Tibial artery (tissue), 4 donors: ENCODE data around the gene LPP.

Experiments
- DNase-seq, 2 donors: peaks; one replicate each; pipeline ENCODE4 v3.0.0-alpha.2; 2019
- H3K27ac ChIP-seq, 2 donors: fragments of 200-600 bp; sonication (generic) in 1 of 2; 1 replicate in 1 of 2; 2 replicates in 1 of 2; pipeline ENCODE4 v1.5.1; 2018 to 2019; ENCODE audit warnings: mild to moderate bottlenecking in 1 of 2
- H3K27me3 ChIP-seq, 2 donors: fragments of 200-600 bp; sonication (generic) in 1 of 2; one replicate each; pipeline versions ENCODE4 v1.5.1 to v1.6.0; 2016 to 2019
- H3K36me3 ChIP-seq, 3 donors: fragments of 200-600 bp; sonication (generic) in 2 of 3; one replicate each; pipeline ENCODE4 v1.5.1; 2016 to 2019; ENCODE audit warnings: mild to moderate bottlenecking in 2 of 3
- H3K4me1 ChIP-seq, 4 donors: fragments of 200-600 bp; sonication (generic) in 2 of 4; 1 replicate in 3 of 4; 2 replicates in 1 of 4; pipeline ENCODE4 v1.5.1; 2016 to 2019
- H3K4me3 ChIP-seq, 2 donors: fragments of 200-600 bp; sonication (generic) in 1 of 2; 1 replicate in 1 of 2; 2 replicates in 1 of 2; pipeline ENCODE4 v1.5.1; 2018 to 2019; ENCODE audit warnings: mild to moderate bottlenecking in 2 of 2
- H3K9me3 ChIP-seq, 3 donors: fragments of 200-600 bp; sonication (generic) in 1 of 3; one replicate each; pipeline ENCODE4 v1.5.1; 2016 to 2019
- CTCF ChIP-seq, 2 experiments: fragments of 200-600 bp in 1 of 2; fragments of 450-650 bp in 1 of 2; IDR thresholded peaks; one replicate each; pipeline ENCODE4 v1.5.1; 2017 to 2019; ENCODE audit warnings: antibody characterized with exemption in 2 of 2, mild to moderate bottlenecking in 1 of 2, moderate library complexity in 1 of 2
- intact Hi-C: fragments of 100-400 bp; cut with DNase I; formaldehyde crosslinking; loops from one replicate; pipeline ENCODE4 v1.15.0; 2023; ENCODE audit warnings: low total_unique reads

Gene LPP

GRCh38 chr3:188812198-188812597 lies 658.2 kb downstream of the LPP start:
- no peak for TF ChIP-seq CTCF (IDR thresholded peaks at IDR 0.05)
- Histone ChIP-seq H3K27ac (no peak overlapping the region), H3K4me1 (peaks cover 0 to 30% (median under 1%) of the 10 kb centered on the region in 4 donors), H3K36me3 (peaks cover 0 to 2% (median 0%) of the 10 kb centered on the region in 3 donors), H3K27me3 (no peaks in the 10 kb centered on the region), H3K9me3 (peaks cover 4 to 12% (median 11%) of the 10 kb centered on the region in 3 donors), H3K4me3 (no peak overlapping the region)
- DNase-seq, result no peak
- intact Hi-C loops, result no loop called here

GRCh38 chr3:188814581-188814980 lies 660.6 kb downstream of the LPP start:
- H3K36me3 ChIP-seq, result no peaks in the 10 kb centered on the region
- DNase-seq, result no peak
- no peak for TF ChIP-seq CTCF (IDR thresholded peaks at IDR 0.05)
- no peaks in the 10 kb centered on the region for H3K9me3 ChIP-seq
- no peak overlapping the region for H3K4me3 ChIP-seq
- H3K4me1 ChIP-seq, result peaks cover 0 to 51% (median 7%) of the 10 kb centered on the region in 4 donors
- no peaks in the 10 kb centered on the region for H3K27me3 ChIP-seq
- H3K27ac ChIP-seq, result no peak overlapping the region
- intact Hi-C loops, result no loop called here

GRCh38 chr3:188817103-188817934 lies 663.4 kb downstream of the LPP start:
- no peak overlapping the region for H3K27ac ChIP-seq
- peaks cover 0 to 75% (median 13%) of the 10 kb centered on the region in 4 donors for H3K4me1 ChIP-seq
- H3K27me3 ChIP-seq, result no peaks in the 10 kb centered on the region
- no peaks in the 10 kb centered on the region for H3K9me3 ChIP-seq
- no peaks in the 10 kb centered on the region for H3K36me3 ChIP-seq
- no peak for TF ChIP-seq CTCF (IDR thresholded peaks at IDR 0.05)
- DNase-seq, result no peak
- no peak overlapping the region for H3K4me3 ChIP-seq
- intact Hi-C loops, result no loop called here

GRCh38 chr3:188817935-188818269 lies 663.9 kb downstream of the LPP start:
- TF ChIP-seq CTCF (IDR thresholded peaks at IDR 0.05), result no peak
- no peaks in the 10 kb centered on the region for H3K36me3 ChIP-seq
- no peaks in the 10 kb centered on the region for H3K27me3 ChIP-seq
- H3K9me3 ChIP-seq, result no peaks in the 10 kb centered on the region
- H3K4me1 ChIP-seq, result peaks cover 0 to 75% (median 16%) of the 10 kb centered on the region in 4 donors
- intact Hi-C loops, result no loop called here
- no peak overlapping the region for H3K27ac ChIP-seq
- DNase-seq, result no peak
- H3K4me3 ChIP-seq, result no peak overlapping the region

GRCh38 chr3:188818282-188818681 lies 664.3 kb downstream of the LPP start:
- H3K27ac ChIP-seq, result no peak overlapping the region

More at GRCh38 chr3:188818282-188818681, 664.3 kb downstream of the LPP start:
- intact Hi-C loops, result no loop called here
- Histone ChIP-seq H3K9me3 (no peaks in the 10 kb centered on the region), H3K27me3 (no peaks in the 10 kb centered on the region), H3K4me1 (peaks cover 0 to 75% (median 18%) of the 10 kb centered on the region in 4 donors), H3K4me3 (no peak overlapping the region), H3K36me3 (no peaks in the 10 kb centered on the region)
- DNase-seq, result no peak
- TF ChIP-seq CTCF (IDR thresholded peaks at IDR 0.05), result no peak
